Measurements from ENCODE around the gene RPL13. TPM values are rescaled to one million over a fixed set of nuclear protein-coding genes. Genes with fewer than 3 reads are reported as not detected.

RPL13 gene
- total RNA-seq, 1 donor from 2014 or later, result 8,204 TPM

- Histone ChIP-seq H3K27me3 (no peaks in the 10 kb centered on the region), H3K4me1 (no peaks in the 10 kb centered on the region), H3K27ac (no peak overlapping the region), H3K9me3 (no peaks in the 10 kb centered on the region), H3K4me3 (no peak overlapping the region), H3K36me3 (peaks cover 3 to 65% of the 10 kb centered on the region in 2 donors)
- no peak for DNase-seq (ENCODE audit: extremely low spot score in 2 of 2)
- TF ChIP-seq, protein P1, sequence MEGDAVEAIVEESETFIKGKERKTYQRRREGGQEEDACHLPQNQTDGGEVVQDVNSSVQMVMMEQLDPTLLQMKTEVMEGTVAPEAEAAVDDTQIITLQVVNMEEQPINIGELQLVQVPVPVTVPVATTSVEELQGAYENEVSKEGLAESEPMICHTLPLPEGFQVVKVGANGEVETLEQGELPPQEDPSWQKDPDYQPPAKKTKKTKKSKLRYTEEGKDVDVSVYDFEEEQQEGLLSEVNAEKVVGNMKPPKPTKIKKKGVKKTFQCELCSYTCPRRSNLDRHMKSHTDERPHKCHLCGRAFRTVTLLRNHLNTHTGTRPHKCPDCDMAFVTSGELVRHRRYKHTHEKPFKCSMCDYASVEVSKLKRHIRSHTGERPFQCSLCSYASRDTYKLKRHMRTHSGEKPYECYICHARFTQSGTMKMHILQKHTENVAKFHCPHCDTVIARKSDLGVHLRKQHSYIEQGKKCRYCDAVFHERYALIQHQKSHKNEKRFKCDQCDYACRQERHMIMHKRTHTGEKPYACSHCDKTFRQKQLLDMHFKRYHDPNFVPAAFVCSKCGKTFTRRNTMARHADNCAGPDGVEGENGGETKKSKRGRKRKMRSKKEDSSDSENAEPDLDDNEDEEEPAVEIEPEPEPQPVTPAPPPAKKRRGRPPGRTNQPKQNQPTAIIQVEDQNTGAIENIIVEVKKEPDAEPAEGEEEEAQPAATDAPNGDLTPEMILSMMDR (IDR thresholded peaks at IDR 0.05), result no peak
- TF ChIP-seq POLR2A (IDR thresholded peaks at IDR 0.05), result no peak
- TF ChIP-seq POLR2AphosphoS5 (IDR thresholded peaks at IDR 0.05; ENCODE audit: insufficient read depth in 1 of 2, low read depth in 1 of 2), result no peak
- intact Hi-C loops (cut with DNase I), result no loop called here
Measured at GRCh38 chr16:89544113-89544512, 16.4 kb upstream of the RPL13 start.

GRCh38 chr16:89544713-89545043 lies 15.8 kb upstream of the RPL13 start:
- intact Hi-C loops (cut with DNase I), result no loop called here
- Histone ChIP-seq H3K36me3 (peaks cover 3 to 71% of the 10 kb centered on the region in 2 donors), H3K9me3 (no peaks in the 10 kb centered on the region), H3K27ac (no peak overlapping the region), H3K4me3 (no peak overlapping the region), H3K27me3 (no peaks in the 10 kb centered on the region), H3K4me1 (no peaks in the 10 kb centered on the region)
- TF ChIP-seq POLR2AphosphoS5 (IDR thresholded peaks at IDR 0.05; ENCODE audit: insufficient read depth in 1 of 2, low read depth in 1 of 2) (no peak), POLR2A (IDR thresholded peaks at IDR 0.05) (no peak)
- TF ChIP-seq, protein P1 (IDR thresholded peaks at IDR 0.05), result no peak
- no peak for DNase-seq (ENCODE audit: extremely low spot score in 2 of 2)

DNA sequence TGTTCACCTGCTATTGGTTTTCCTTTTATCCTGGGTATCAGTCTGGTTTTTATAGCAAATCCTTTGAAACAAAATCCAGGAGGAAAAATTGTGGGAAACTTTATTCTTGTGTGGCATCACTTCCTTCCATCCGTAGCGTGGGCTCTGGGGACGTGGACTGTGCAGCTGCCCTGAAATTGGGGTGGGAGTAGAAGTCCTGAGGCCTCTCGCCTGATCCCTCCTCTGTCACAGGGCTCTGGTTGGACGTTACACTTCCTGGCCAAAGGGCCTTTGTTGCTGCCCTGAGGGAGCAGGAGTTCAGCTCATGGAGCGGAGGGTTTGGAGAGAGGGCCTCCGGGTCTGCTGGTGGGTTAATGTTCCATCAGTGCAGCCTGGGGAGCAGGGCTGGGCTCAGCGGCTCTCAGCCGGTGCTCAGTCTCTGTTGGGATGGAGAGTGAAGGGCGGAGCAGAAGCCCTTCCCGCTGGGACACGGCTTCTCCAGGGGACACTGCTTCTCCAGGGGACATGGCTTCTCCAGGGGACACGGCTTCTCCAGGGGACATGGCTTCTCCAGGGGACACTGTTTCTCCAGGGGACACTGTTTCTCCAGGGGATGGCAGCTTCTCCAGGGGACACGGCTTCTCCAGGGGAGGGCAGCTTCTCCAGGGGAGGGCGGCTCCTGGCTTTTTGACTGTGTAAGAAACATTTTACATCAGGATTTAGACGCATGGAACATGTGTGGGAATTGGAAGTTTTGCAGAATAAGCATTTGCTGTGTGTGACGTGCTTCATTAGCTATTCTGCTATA lies 15.2 kb upstream of the RPL13 start:
- no peak for DNase-seq (ENCODE audit: extremely low spot score in 2 of 2)
- peaks cover 3 to 73% of the 10 kb centered on the region in 2 donors for H3K36me3 ChIP-seq
- no peaks in the 10 kb centered on the region for H3K27me3 ChIP-seq
- H3K4me1 ChIP-seq, result no peaks in the 10 kb centered on the region
- H3K9me3 ChIP-seq, result no peaks in the 10 kb centered on the region
- no peak overlapping the region for H3K27ac ChIP-seq
- intact Hi-C loops (cut with DNase I), result no loop called here
- H3K4me3 ChIP-seq, result no peak overlapping the region
- TF ChIP-seq POLR2AphosphoS5 (IDR thresholded peaks at IDR 0.05; ENCODE audit: insufficient read depth in 1 of 2, low read depth in 1 of 2) (no peak), POLR2A (IDR thresholded peaks at IDR 0.05) (no peak)
- TF ChIP-seq, protein P1 (IDR thresholded peaks at IDR 0.05), result no peak

- TF ChIP-seq POLR2A (IDR thresholded peaks at IDR 0.05) (no peak), POLR2AphosphoS5 (IDR thresholded peaks at IDR 0.05; ENCODE audit: insufficient read depth in 1 of 2, low read depth in 1 of 2) (no peak)
- TF ChIP-seq, protein P1 (IDR thresholded peaks at IDR 0.05), result no peak
- Histone ChIP-seq H3K27me3 (no peaks in the 10 kb centered on the region), H3K4me1 (no peaks in the 10 kb centered on the region), H3K27ac (no peak overlapping the region), H3K36me3 (peaks cover 3 to 76% of the 10 kb centered on the region in 2 donors), H3K9me3 (no peaks in the 10 kb centered on the region), H3K4me3 (no peak overlapping the region)
- DNase-seq (ENCODE audit: extremely low spot score in 2 of 2), result no peak
- intact Hi-C loops (cut with DNase I), result no loop called here
Measured at GRCh38 chr16:89545831-89546574, 14.5 kb upstream of the RPL13 start.

DNA sequence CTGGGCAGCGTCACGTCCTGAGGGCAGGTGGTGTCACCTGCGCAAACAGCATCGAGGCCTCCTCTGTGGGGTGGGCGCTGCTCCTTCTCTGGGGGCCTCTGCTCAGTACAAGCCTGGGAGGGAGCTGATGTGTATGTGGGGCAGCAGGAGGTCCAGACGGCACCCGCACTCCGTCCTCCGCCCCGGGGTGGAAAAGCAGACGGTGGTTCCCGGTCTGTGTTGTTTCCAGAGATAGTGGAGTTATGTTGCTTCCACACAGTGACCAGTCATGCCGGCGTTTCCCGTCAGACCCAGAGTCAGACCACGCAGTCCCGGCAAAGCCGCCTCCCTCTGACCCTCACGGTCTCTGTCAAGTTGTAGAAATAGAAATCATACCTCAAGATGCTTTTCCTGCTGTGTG lies 13.7 kb upstream of the RPL13 start:
- Histone ChIP-seq H3K4me1 (no peaks in the 10 kb centered on the region), H3K27me3 (no peaks in the 10 kb centered on the region), H3K4me3 (no peak overlapping the region), H3K27ac (no peak overlapping the region), H3K9me3 (no peaks in the 10 kb centered on the region), H3K36me3 (peaks cover 3 to 75% of the 10 kb centered on the region in 2 donors)
- intact Hi-C loops (cut with DNase I), result no loop called here
- DNase-seq (ENCODE audit: extremely low spot score in 2 of 2), result no peak
- TF ChIP-seq POLR2AphosphoS5 (IDR thresholded peaks at IDR 0.05; ENCODE audit: insufficient read depth in 1 of 2, low read depth in 1 of 2) (no peak), POLR2A (IDR thresholded peaks at IDR 0.05) (no peak)
- TF ChIP-seq, protein P1 (IDR thresholded peaks at IDR 0.05), result no peak
